H9 (cell line): ENCODE results near the gene TTC9B. TPM values are rescaled to one million over a fixed set of nuclear protein-coding genes. Genes with fewer than 3 reads are reported as not detected.

Source experiments
- DNase-seq: peaks from one replicate; pipeline ENCODE4 v3.0.0-alpha.2; 2017
- H2AFZ ChIP-seq: one replicate; pipeline ENCODE4 v1.6.1; 2013; ENCODE audit warnings: mild to moderate bottlenecking, low read length, control low read depth, moderate library complexity
- H2AK5ac ChIP-seq: 2 replicates; pipeline ENCODE4 v1.6.1; 2013; ENCODE audit warnings: low read length, control low read depth, mixed read lengths; ENCODE audit not compliant: insufficient read length
- H2BK120ac ChIP-seq: one replicate; pipeline ENCODE4 v1.6.1; 2013; ENCODE audit warnings: low read depth, mild to moderate bottlenecking, low read length, control low read depth, inconsistent platforms; ENCODE audit not compliant: poor library complexity, severe bottlenecking
- H2BK12ac ChIP-seq: 2 replicates; pipeline ENCODE4 v1.6.1; 2013; ENCODE audit warnings: low read length, control low read depth, mixed read lengths, low read depth; ENCODE audit not compliant: insufficient read length
- H2BK15ac ChIP-seq: 2 replicates; pipeline ENCODE4 v1.6.1; 2013; ENCODE audit warnings: low read depth, low read length, control low read depth
- H2BK20ac ChIP-seq: one replicate; pipeline ENCODE4 v1.6.1; 2013; ENCODE audit warnings: low read depth, mild to moderate bottlenecking, low read length, control low read depth, inconsistent platforms; ENCODE audit not compliant: poor library complexity, severe bottlenecking
- H2BK5ac ChIP-seq: 2 replicates; pipeline ENCODE4 v1.6.1; 2013; ENCODE audit warnings: low read length, control low read depth, mixed read lengths; ENCODE audit not compliant: insufficient read length
- H3K14ac ChIP-seq: 2 replicates; pipeline ENCODE4 v1.6.1; 2013; ENCODE audit warnings: low read length, control low read depth; ENCODE audit not compliant: insufficient read depth
- H3K18ac ChIP-seq: 2 replicates; pipeline ENCODE4 v1.6.1; 2013; ENCODE audit warnings: low read depth, mild to moderate bottlenecking, mixed read lengths, low read length, control low read depth; ENCODE audit not compliant: insufficient read length
- H3K23ac ChIP-seq: 2 replicates; pipeline ENCODE4 v1.6.1; 2013; ENCODE audit warnings: low read length, control low read depth, mixed read lengths, low read depth; ENCODE audit not compliant: insufficient read length
- H3K23me2 ChIP-seq: 2 replicates; pipeline ENCODE4 v1.6.1; 2013; ENCODE audit warnings: low read depth, mild to moderate bottlenecking, mixed read lengths, low read length, control low read depth; ENCODE audit not compliant: insufficient read length, poor library complexity, severe bottlenecking
- H3K27ac ChIP-seq: 2 replicates; pipeline ENCODE4 v1.5.1; 2013; ENCODE audit warnings: low read length, control low read depth, mixed read lengths, low read depth; ENCODE audit not compliant: insufficient read length
- H3K27me3 ChIP-seq: 2 replicates; pipeline ENCODE4 v1.6.1; 2013; ENCODE audit warnings: low read length, control low read depth, inconsistent platforms; ENCODE audit not compliant: insufficient read depth
- H3K4ac ChIP-seq: 2 replicates; pipeline ENCODE4 v1.6.1; 2013; ENCODE audit warnings: low read depth, mild to moderate bottlenecking, control low read depth, inconsistent platforms, low read length, moderate library complexity
- H3K4me1 ChIP-seq: 2 replicates; pipeline ENCODE4 v1.6.1; 2013; ENCODE audit warnings: low read length, control low read depth, inconsistent platforms; ENCODE audit not compliant: insufficient read depth
- H3K4me2 ChIP-seq: 2 replicates; pipeline ENCODE4 v1.6.1; 2013; ENCODE audit warnings: low read length, control low read depth, mixed read lengths; ENCODE audit not compliant: insufficient read length, insufficient read depth
- H3K56ac ChIP-seq: 2 replicates; pipeline ENCODE4 v1.6.1; 2013; ENCODE audit warnings: low read depth, mild to moderate bottlenecking, mixed read lengths, low read length, control low read depth; ENCODE audit not compliant: insufficient read length
- H3K79me1 ChIP-seq: 2 replicates; pipeline ENCODE4 v1.6.1; 2013; ENCODE audit warnings: low read depth, mild to moderate bottlenecking, moderate library complexity, low read length, control low read depth, inconsistent platforms; ENCODE audit not compliant: insufficient read depth, poor library complexity, severe bottlenecking
- H3K79me2 ChIP-seq: 2 replicates; pipeline ENCODE4 v1.6.1; 2013; ENCODE audit warnings: low read length, control low read depth, inconsistent platforms; ENCODE audit not compliant: insufficient read depth
- H3K9ac ChIP-seq: 2 replicates; pipeline ENCODE4 v1.6.1; 2013; ENCODE audit warnings: low read length, control low read depth, mixed read lengths; ENCODE audit not compliant: insufficient read length; ENCODE audit errors: extremely low read depth
- H3K9me3 ChIP-seq: one replicate; pipeline ENCODE4 v1.6.1; 2013; ENCODE audit warnings: low read depth, low read length, inconsistent platforms; ENCODE audit not compliant: control insufficient read depth
- H3T11ph ChIP-seq: one replicate; pipeline ENCODE4 v1.6.1; 2013; ENCODE audit warnings: mild to moderate bottlenecking, low read length, control low read depth, inconsistent platforms
- H4K20me1 ChIP-seq: one replicate; pipeline ENCODE4 v1.6.1; 2013; ENCODE audit not compliant: control insufficient read depth, insufficient read length, insufficient read depth
- H4K5ac ChIP-seq: 2 replicates; pipeline ENCODE4 v1.6.1; 2013; ENCODE audit warnings: low read depth, mild to moderate bottlenecking, mixed read lengths, low read length, control low read depth; ENCODE audit not compliant: insufficient read length
- H4K8ac ChIP-seq: replicated peaks from 2 replicates; pipeline ENCODE4 v1.6.1; 2013; ENCODE audit warnings: low read length, control low read depth, mixed read lengths, low read depth; ENCODE audit not compliant: insufficient read length
- H4K91ac ChIP-seq: 2 replicates; pipeline ENCODE4 v1.6.1; 2013; ENCODE audit warnings: low read depth, mild to moderate bottlenecking, moderate library complexity, mixed read lengths, low read length, control low read depth; ENCODE audit not compliant: insufficient read length
- H3K27ac Mint-ChIP-seq, 3 experiments: 2 replicates in 2 of 3; 3 replicates in 1 of 3; pipeline ENCODE4 v1.8.0; 2020 to 2021; ENCODE audit warnings: mixed read lengths in 3 of 3, mild to moderate bottlenecking in 1 of 3, moderate library complexity in 1 of 3
- H3K27me3 Mint-ChIP-seq: 2 replicates; pipeline ENCODE4 v1.8.0; 2021; ENCODE audit warnings: low read depth, mild to moderate bottlenecking, moderate library complexity, mixed read lengths
- H3K36me3 Mint-ChIP-seq, 3 experiments: 2 replicates in 2 of 3; 3 replicates in 1 of 3; pipeline ENCODE4 v1.8.0; 2020 to 2021; ENCODE audit warnings: low read depth in 3 of 3, mixed read lengths in 3 of 3; ENCODE audit not compliant: insufficient read depth in 1 of 3
- H3K4me1 Mint-ChIP-seq, 2 experiments: 2 replicates each; pipeline ENCODE4 v1.8.0; 2020; ENCODE audit warnings: mixed read lengths in 2 of 2
- H3K4me3 Mint-ChIP-seq, 2 experiments: 2 replicates in 1 of 2; 3 replicates in 1 of 2; pipeline ENCODE4 v1.8.0; 2020 to 2021; ENCODE audit warnings: mild to moderate bottlenecking in 2 of 2, mixed read lengths in 2 of 2, moderate library complexity in 1 of 2
- H3K9me3 Mint-ChIP-seq, 2 experiments: 2 replicates in 1 of 2; 3 replicates in 1 of 2; pipeline ENCODE4 v1.8.0; 2020; ENCODE audit warnings: mild to moderate bottlenecking in 2 of 2, mixed read lengths in 2 of 2, moderate library complexity in 1 of 2
- CTCF ChIP-seq: fragments of 200-600 bp; sonication (generic); conservative IDR thresholded peaks from 3 replicates; pipeline ENCODE4 v1.8.0; 2021; ENCODE audit warnings: antibody characterized with exemption, mild to moderate bottlenecking
- WGBS: extraction: QIAGEN DNeasy Blood & Tissue Kit; methylation state at CpG from one replicate; pipeline ENCODE4 v1.1.7; 2013; ENCODE audit warnings: missing lambda C conversion rate, low lambda C conversion rate, mixed read lengths; ENCODE audit not compliant: insufficient read length; ENCODE audit errors: extremely low coverage; 5-methylcytosine and 5-hydroxymethylcytosine counted together
- total RNA-seq: library from RNA; stranded (reverse); gene quantifications from 2 replicates; pipeline ENCODE4 v1.2.1, GENCODE V29; 2021

The TTC9B gene
- total RNA-seq, 1 experiment from 2014 or later: 0.15 TPM

GRCh38 chr19:40184273-40184672 lies 33.9 kb downstream of the TTC9B start:
- no CpG with 5 or more reads among the region's 1 CpG for WGBS
- no peak overlapping the region for H3K27ac Mint-ChIP-seq
- Histone ChIP-seq H3K4ac (no peak overlapping the region), H4K20me1 (no peaks in the 10 kb centered on the region), H3K4me1 (no peaks in the 10 kb centered on the region), H2AFZ (no peak overlapping the region), H3K14ac (no peak overlapping the region), H2BK20ac (no peak overlapping the region), H3T11ph (no peak overlapping the region), H3K23me2 (no peaks in the 10 kb centered on the region), H2BK12ac (no peak overlapping the region), H3K23ac (no peak overlapping the region), H2AK5ac (no peak overlapping the region), H3K27me3 (no peaks in the 10 kb centered on the region), H3K18ac (no peak overlapping the region), H3K79me2 (no peaks in the 10 kb centered on the region), H4K8ac (no peak overlapping the region), H2BK120ac (no peak overlapping the region), H2BK15ac (no peak overlapping the region), H3K9me3 (no peaks in the 10 kb centered on the region), H4K5ac (no peak overlapping the region), H2BK5ac (no peak overlapping the region), H3K27ac (no peak overlapping the region), H3K4me2 (no peak overlapping the region), H3K9ac (no peak overlapping the region), H4K91ac (no peak overlapping the region), H3K56ac (no peak overlapping the region), H3K79me1 (no peaks in the 10 kb centered on the region)
- H3K36me3 Mint-ChIP-seq: no peaks in the 10 kb centered on the region
- H3K4me3 Mint-ChIP-seq: no peak overlapping the region
- peaks cover 7% of the 10 kb centered on the region for H3K27me3 Mint-ChIP-seq
- TF ChIP-seq CTCF: no peak
- H3K4me1 Mint-ChIP-seq: peaks cover 6 to 12% of the 10 kb centered on the region in 2 experiments
- no peaks in the 10 kb centered on the region; a peak in 1 of 5 replicates for H3K9me3 Mint-ChIP-seq
- no peak for DNase-seq
